Stimulated activated CD4-positive, alpha-beta T cell treated with anti-CD3 and anti-CD28 coated beads, Interleukin-15, amount 100 ng/mL, for 24 hours (primary cell): ENCODE results near the gene ICAM5.

Experiments used
- DNase-seq: peaks from one replicate; pipeline ENCODE4 v3.0.0-alpha.2; 2020

The ICAM5 gene

DNA sequence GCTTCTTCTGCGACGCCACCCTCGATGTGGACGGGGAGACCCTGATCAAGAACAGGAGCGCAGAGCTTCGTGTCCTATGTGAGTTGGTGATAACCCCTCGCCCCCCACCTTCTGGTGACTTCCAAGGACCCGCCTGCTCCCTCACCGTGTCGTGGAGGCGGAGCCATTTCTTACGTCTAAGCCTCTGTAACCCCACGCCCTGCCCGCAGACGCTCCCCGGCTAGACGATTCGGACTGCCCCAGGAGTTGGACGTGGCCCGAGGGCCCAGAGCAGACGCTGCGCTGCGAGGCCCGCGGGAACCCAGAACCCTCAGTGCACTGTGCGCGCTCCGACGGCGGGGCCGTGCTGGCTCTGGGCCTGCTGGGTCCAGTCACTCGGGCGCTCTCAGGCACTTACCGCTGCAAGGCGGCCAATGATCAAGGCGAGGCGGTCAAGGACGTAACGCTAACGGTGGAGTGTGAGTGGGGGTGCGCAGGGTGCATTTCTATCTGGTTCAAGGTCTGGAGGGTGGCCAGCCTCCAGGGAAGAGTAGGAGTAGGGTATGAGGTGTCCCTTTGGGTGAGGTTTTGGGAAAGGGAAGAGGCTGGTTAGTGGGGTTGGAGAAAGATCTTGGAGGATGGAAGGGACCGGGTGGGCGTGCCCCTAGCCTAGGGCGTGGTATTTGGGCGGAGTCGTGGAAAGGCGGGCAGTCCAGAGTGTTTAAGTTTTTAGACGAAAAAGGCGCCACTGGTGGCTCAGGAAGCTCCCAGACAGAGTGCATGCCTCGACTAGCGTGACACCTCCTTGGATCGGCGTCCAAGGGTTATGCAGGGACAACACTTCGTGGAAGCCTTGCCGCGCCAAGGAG, 3.3 kb downstream of the ICAM5 start:
- DNase-seq, result peak; percentile 29

- no peak for DNase-seq
These were observed 4.0 kb downstream of the ICAM5 start for GRCh38 chr19:10293637-10294367.

- DNase-seq, result peak; percentile 23
These were observed 4.6 kb downstream of the ICAM5 start for GRCh38 chr19:10294368-10294697.

GRCh38 chr19:10295305-10295846, 5.6 kb downstream of the ICAM5 start:
- DNase-seq, result peak; percentile 69

DNA sequence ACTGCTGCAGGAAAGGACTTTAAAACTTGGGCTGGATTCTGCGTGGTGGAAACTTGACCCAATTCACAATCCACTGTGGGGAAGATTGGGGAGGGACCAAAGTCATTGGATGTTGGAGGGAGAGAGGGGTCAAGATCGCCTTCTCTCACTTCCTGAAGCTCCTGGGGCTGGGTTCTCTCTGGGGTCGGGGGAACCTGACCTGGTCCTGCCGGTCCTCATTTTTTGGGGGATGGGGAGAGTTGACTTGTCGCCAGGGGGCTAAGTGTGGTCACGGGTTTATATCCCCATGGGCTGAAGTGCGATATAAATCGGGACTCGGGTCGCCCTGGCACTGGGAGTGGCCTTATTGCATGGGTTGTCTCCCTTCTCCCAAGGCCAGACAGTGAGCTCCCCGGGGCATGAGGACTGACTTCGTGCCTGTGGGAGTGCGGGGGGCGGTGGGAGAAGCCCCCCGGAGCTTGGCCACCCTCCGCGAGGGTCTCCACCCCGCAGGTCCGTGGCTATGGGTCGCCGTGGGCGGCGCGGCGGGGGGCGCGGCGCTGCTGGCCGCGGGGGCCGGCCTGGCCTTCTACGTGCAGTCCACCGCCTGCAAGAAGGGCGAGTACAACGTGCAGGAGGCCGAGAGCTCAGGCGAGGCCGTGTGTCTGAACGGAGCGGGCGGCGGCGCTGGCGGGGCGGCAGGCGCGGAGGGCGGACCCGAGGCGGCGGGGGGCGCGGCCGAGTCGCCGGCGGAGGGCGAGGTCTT, 6.3 kb downstream of the ICAM5 start:
- no peak for DNase-seq

DNA sequence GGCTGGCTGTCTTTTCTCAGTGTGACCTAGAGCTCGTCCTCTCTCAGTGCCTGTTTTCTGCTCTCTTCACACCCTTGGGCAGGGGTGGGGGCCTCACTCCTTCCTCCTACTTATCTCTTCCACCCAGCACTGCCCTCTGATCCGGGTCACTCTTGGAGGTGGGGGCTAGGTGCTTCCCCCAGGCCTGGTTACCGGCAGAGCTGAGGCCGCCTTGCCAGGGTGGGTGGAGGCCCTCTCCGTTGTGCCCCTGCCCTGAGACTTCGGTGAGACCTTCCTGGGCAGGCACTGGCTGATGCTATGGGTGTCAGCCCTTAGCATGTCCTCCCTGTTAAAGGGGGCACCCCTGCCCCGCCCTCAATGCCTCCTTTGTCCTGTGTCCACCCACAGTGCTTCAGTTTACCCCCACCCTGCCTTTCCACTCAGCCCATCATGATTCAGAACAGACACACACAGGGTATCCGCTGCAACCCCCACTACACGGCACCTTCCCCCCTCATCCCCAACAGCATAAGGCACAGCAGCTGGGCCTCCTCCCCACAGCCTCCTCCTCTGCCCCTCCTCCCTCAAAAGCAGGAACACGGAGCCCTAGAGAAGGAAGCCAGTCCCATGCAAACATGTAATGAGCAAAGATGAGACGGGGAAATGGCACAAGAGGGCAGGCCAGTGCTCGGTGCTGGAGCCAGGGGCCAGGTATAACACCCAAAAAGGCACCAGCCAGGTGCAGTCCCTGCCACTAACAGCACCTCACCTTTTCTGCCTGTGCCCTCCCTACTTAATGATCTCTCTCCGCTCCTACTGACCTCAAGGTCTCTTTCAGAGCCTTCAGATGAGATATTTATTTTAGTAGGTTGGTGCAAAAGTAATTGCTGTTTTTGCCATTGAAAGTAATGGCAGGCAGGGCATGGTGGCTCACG, 10.1 kb downstream of the ICAM5 start:
- DNase-seq, result no peak

GRCh38 chr19:10305139-10305806, 15.5 kb downstream of the ICAM5 start:
- DNase-seq, result no peak

DNA sequence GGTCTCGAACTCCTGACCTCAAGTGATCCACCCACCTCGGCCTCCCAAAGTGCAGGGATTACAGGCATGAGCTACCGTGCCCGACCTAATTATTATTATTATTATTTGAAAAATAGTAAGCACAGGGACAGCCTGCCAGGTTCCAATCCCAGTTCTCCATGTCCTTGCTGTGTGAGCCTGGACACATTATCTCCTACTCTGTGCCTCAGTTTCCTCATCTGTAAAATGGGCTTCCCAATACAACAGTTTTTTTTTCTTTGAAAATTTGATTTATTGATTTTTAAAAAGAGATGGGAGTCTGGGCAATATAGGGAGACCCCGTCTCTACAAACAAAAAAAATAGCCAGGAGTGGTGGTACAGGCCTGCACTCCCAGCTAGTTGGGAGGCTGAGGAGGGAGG, 16.6 kb downstream of the ICAM5 start:
- no peak for DNase-seq

GRCh38 chr19:10309423-10309822, 19.7 kb downstream of the ICAM5 start, which contains the start of gene ZGLP1:
TSS of gene ZGLP1 (minus strand) at chr19:10309815.
- DNase-seq, result no peak

DNA sequence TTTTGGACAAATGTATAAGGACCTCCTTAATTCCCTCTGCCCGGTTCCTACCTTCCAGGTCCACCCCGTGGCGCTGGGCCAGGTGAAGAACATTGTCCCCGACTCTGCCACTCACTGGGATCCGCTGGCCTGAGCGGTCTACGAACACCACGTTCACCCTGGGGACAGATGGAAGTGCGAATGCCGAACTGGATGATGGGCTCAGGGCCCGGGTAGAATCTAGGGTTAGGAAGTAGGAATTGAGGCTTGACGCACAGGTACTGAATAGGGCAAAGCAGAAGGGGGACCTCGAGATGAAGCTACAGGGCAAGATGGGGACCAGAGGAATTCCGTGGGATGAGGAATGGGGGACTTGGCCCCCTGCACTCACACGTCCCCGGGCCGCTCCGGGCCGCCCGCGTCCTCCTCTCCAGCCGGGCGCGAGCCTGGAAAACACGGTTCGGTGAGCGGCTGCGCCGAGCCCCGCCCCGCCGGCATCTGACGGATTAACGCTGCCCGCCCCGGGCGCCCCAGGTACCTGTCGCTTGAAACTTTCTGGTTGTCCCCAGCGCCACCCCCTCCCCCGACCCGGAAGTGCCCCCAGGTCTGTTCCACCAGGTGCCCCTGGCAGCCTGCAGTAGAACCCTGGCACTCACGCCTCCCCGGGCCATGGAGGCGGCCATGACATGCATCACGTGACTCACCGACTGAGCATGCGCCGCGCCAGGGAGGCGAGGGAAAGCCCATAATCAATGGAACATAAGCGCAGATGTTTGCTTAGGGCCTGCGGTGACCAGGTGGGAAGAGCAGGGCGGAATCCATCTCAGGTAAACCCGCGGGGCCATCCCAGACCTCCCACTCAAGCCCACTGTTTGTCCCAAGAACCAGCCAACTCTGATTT, 25.8 kb downstream of the ICAM5 start, which contains the start of gene FDX2:
Gene FDX2, minus strand, starts transcription at position 681 of the 880 bp plus-strand sequence. Its CDS starts 19 bp downstream, at position 662.
- peak; percentile 95 for DNase-seq

DNA sequence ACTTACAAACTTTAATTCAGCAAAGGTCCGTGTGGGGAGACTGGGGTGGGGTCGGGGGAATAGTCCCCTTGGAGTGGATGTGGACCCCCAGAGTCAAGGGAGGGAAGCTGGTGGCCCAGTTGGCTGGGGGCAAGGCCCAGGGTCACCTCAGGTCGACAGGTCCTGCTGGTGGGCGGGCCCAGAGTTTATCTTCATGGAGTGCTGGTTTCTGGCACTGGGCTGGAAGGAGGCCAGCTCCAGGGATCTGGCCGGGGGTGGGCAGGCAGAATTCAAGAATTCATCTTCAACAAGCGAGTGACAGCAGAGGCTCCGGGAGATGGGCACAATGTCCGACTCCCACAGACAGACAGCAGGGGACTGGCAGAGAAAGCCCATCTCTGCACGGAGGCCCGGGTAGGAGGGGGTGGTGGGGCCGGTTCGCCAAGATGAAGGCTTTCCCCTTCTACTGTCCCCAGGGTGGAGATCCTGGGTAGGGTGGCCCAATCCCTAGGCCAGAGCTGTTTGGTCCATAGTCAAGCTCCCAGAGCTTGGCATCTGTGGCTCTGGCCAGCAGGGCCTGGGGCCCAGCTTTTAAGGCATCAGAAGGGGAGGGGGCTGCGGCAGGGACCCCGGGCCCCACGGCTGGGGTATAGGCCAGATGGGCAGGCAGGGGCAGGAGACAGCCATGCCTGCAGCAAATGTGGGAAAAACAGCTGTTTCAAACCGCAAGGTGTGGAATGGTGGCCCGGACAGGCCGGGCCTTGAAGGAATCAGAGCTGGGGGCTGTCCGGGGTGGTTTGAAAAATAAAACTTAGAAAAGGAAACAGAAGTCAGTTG, 26.7 kb downstream of the ICAM5 start:
- DNase-seq, result no peak

DNA sequence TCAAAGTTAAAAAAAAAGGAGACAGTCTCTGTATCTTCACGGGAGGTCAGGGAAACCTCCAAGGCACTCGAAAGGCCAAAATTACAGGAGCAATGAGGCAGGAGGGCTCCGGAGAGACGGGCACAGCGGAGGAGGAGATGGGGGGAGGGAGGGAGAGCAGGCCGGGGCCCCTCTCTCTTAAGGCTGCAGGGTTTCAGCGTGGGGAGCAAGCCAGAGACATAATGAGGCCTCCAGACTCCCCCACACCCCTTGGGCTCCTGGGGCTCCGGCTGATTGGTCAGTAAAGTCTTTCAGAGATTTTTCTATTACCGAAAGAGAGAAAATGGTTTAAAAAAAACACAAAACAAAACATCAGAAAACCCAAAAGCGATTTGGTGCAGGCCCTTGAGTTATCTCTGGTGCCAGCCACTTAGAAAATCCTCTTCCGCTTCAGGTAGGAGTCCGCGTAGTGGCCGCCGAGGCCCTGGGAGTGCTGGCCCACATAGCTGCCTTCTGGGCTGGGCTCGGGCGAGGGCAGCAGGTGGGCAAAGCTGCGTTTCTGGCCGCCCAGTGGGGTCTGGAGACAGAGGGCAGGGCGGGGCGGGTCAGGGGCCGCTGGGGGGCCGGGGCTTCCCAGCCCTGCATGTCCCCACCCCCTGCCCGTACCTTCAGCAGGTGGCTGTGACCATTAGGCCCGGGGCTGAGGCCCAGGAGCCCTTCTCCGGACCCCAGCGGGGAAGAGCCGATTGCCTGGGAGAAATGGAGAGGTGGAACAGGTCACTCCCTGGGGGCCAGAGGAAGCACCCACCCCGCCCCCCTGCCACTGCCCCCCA, 27.5 kb downstream of the ICAM5 start:
- no peak for DNase-seq

DNA sequence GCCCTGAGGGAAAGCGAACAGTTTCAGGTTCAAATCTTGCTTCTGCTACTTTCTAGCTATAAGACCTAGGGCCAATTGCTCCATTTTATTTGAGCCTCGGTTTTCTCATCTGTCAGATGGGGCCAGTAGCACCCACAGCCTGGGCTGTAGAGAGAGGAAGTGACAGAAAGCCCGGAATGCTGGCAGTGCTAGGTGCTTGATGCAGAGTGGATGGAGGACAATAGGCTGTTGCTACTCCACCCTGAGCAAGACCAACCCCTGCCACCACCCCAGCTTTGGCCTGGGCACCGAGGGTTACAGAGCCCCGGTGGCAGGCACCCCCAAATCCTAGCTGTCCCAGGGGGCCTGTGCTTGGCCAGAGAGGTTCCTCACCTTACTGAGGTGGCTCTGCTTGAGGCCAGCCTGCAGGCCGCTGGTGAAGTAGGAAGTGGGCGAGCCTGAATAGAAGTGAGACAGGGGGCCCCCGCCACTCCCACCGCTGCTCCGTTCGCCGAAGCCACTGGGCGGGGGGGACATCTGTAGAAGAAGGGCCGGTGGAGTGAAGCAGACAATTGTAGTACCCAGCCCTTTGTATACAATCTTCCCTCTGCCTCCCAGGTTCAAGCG, 28.2 kb downstream of the ICAM5 start:
- no peak for DNase-seq

DNA sequence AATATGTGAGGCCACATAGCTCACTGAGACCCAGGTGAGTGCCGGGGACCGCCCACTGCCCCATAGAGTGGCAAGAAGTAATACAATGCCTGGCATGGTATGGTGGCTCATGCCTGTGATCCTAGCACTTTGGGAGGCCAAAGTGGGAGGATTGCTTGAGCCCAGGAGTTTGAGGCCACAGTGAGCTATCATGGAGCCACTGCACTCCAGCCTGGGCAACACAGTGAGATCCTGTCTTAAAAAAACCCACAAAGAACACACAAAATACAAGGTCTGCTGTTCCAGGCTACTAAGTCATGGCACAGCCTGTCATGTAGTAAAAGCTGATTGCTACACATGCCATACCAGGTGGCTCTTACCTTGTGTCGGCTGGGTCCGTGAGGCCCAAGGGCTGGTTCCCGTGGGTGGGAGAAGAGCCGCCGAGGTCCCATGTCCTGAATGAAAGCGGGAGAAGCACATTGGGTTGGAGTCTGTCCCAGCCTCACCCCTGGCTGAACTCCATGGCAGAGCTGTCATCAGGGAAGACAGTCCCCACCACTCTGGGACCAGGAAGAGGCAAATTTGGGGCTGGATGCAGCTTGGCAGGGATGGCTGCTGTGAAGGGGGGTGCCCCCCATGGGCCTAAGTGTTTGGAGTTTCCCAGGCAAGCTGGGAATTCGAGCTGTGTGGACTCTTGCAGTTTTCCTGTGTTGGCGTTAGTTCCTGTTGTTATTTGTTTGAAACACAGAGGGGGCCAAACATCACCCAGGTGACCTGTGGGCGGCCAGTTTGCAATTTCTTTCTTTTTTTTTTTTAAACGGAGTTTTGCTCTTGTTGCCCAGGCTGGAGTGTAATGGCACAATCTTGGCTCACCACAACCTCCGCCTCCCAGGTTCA, 29.3 kb downstream of the ICAM5 start:
- no peak for DNase-seq

DNA sequence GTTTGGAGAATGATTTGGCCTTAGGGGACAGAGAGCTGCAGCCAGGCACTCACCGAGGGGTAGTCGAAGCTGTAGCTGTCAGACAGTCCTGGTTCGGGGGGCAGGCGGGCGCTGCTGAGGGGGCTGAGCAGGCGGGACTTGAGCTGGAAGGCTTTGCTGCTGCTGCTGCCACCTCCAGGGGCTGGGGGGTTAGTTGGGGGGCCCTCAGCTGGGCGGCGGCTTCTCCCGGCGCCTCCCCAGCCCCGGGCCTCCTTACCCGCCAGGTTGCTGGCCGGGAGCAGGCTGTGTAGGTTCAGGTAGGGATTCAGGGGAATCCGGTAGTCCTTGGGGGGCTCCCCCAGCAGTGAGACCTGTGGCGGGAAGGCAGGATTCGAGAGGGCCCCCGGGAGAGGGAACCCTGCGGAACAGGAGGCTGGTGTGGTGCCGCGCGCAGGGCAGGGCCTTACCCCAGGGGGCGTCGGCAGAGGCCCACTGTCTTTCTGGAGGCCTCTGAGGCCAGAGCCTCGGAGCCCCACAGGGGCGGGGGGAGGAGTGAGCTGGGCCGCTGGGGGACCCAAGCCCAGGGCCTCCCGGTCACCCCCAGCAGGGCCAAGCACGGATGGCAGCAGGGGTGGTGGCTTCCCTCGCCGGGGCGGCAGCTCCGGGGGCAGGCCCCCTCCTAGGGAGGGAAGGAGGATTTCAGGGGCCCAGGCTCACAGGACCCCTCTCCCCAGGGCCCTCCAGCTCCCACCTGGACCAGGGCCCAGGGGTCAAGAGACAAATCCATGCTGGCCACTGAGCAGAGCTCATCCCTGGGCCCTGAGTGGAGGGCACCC, 31.1 kb downstream of the ICAM5 start:
- DNase-seq, result no peak

GRCh38 chr19:10321417-10321797, 31.7 kb downstream of the ICAM5 start:
- no peak for DNase-seq
